HEK293 (cell line): Measurements from ENCODE around the gene TTBK1.
A peak's percentile ranks its signal among the peaks of the same experiment; 100 is the strongest.

Experiments used
- GLI4 ChIP-seq: fragments of 450-650 bp; formaldehyde crosslinking; IDR thresholded peaks from 2 replicates; pipeline ENCODE4 v1.5.1; 2016; ENCODE audit warnings: missing biosample characterization, missing genetic modification characterization
- HOXC10 ChIP-seq: sonication (generic); formaldehyde crosslinking; IDR thresholded peaks from 2 replicates; pipeline ENCODE4 v1.8.1; 2023; ENCODE audit warnings: mild to moderate bottlenecking, missing genetic modification reagents
- MYNN ChIP-seq: fragments of 450-650 bp; formaldehyde crosslinking; IDR thresholded peaks from 2 replicates; pipeline ENCODE4 v1.5.1; 2016; ENCODE audit warnings: missing biosample characterization, missing genetic modification characterization, borderline replicate concordance
- MZF1 ChIP-seq: fragments of 450-650 bp; formaldehyde crosslinking; IDR thresholded peaks from 2 replicates; pipeline ENCODE4 v1.5.1; 2017; ENCODE audit warnings: missing biosample characterization, missing genetic modification characterization, borderline replicate concordance
- RBAK ChIP-seq: fragments of 450-650 bp; formaldehyde crosslinking; IDR thresholded peaks from 2 replicates; pipeline ENCODE4 v1.5.1; 2016; ENCODE audit warnings: missing biosample characterization, missing genetic modification characterization
- SETDB1 ChIP-seq: IDR thresholded peaks from one replicate; pipeline ENCODE4 v1.6.1; 2017; ENCODE audit warnings: mild to moderate bottlenecking, low read length, moderate library complexity, mixed read lengths; ENCODE audit not compliant: insufficient read length
- SP7 ChIP-seq: fragments of 450-650 bp; formaldehyde crosslinking; IDR thresholded peaks from 2 replicates; pipeline ENCODE4 v1.5.1; 2016; ENCODE audit warnings: missing biosample characterization, missing genetic modification characterization
- TRIM28 ChIP-seq: IDR thresholded peaks from 2 replicates; pipeline ENCODE4 v1.6.1; 2011; ENCODE audit warnings: low read length, control low read depth, borderline replicate concordance
- ZBTB48 ChIP-seq: fragments of 450-650 bp; formaldehyde crosslinking; IDR thresholded peaks from 2 replicates; pipeline ENCODE4 v1.5.1; 2016; ENCODE audit warnings: missing biosample characterization, missing genetic modification characterization
- ZBTB7A ChIP-seq: fragments of 450-650 bp; formaldehyde crosslinking; IDR thresholded peaks from 2 replicates; pipeline ENCODE4 v1.5.1; 2016; ENCODE audit warnings: low read depth, missing biosample characterization, missing genetic modification characterization
- ZFHX2 ChIP-seq: fragments of 450-650 bp; formaldehyde crosslinking; conservative IDR thresholded peaks from 2 replicates; pipeline ENCODE4 v1.5.1; 2016; ENCODE audit warnings: missing biosample characterization, missing genetic modification characterization
- ZFP37 ChIP-seq: fragments of 450-650 bp; formaldehyde crosslinking; IDR thresholded peaks from 2 replicates; pipeline ENCODE4 v1.5.1; 2016; ENCODE audit warnings: missing biosample characterization, missing genetic modification characterization
- ZNF146 ChIP-seq: fragments of 450-650 bp; formaldehyde crosslinking; IDR thresholded peaks from 2 replicates; pipeline ENCODE4 v1.5.1; 2016; ENCODE audit warnings: missing biosample characterization, missing genetic modification characterization
- ZNF341 ChIP-seq: fragments of 450-650 bp; formaldehyde crosslinking; IDR thresholded peaks from 2 replicates; pipeline ENCODE4; 2016; ENCODE audit warnings: low read depth, missing biosample characterization, missing genetic modification characterization
- ZNF391 ChIP-seq: fragments of 450-650 bp; formaldehyde crosslinking; IDR thresholded peaks from 2 replicates; pipeline ENCODE4 v1.5.1; 2016; ENCODE audit warnings: low read depth, missing biosample characterization, missing genetic modification characterization, borderline replicate concordance
- ZNF394 ChIP-seq: fragments of 450-650 bp; formaldehyde crosslinking; IDR thresholded peaks from 2 replicates; pipeline ENCODE4 v1.5.1; 2016; ENCODE audit warnings: missing biosample characterization, missing genetic modification characterization, mild to moderate bottlenecking, moderate library complexity, borderline replicate concordance
- ZNF600 ChIP-seq: fragments of 450-650 bp; formaldehyde crosslinking; IDR thresholded peaks from 2 replicates; pipeline ENCODE4 v1.5.1; 2016; ENCODE audit warnings: missing biosample characterization, missing genetic modification characterization
- ZNF677 ChIP-seq: fragments of 450-650 bp; IDR thresholded peaks from 2 replicates; pipeline ENCODE4 v1.5.0; 2018; ENCODE audit warnings: missing biosample characterization, mild to moderate bottlenecking, missing genetic modification characterization, moderate library complexity
- ZNF768 ChIP-seq: fragments of 450-650 bp; formaldehyde crosslinking; IDR thresholded peaks from 2 replicates; pipeline ENCODE4 v1.5.1; 2018; ENCODE audit warnings: missing biosample characterization, mild to moderate bottlenecking, missing genetic modification characterization
- ZNF776 ChIP-seq: fragments of 450-650 bp; formaldehyde crosslinking; IDR thresholded peaks from 2 replicates; pipeline ENCODE4 v1.5.0; 2017; ENCODE audit warnings: missing biosample characterization, missing genetic modification characterization, borderline replicate concordance
- ZNF777 ChIP-seq: fragments of 450-650 bp; formaldehyde crosslinking; IDR thresholded peaks from 2 replicates; pipeline ENCODE4 v1.5.1; 2017; ENCODE audit warnings: missing biosample characterization, missing genetic modification characterization, borderline replicate concordance
- ZNF830 ChIP-seq: fragments of 450-650 bp; IDR thresholded peaks from 2 replicates; pipeline ENCODE4 v1.5.0; 2018; ENCODE audit warnings: missing biosample characterization, missing genetic modification characterization, low read depth, mild to moderate bottlenecking, moderate library complexity
- ZSCAN16 ChIP-seq: fragments of 450-650 bp; formaldehyde crosslinking; IDR thresholded peaks from 2 replicates; pipeline ENCODE4 v1.5.1; 2016; ENCODE audit warnings: missing biosample characterization, missing genetic modification characterization
- TF ChIP-seq, protein P1 (sequence below): fragments of 450-650 bp; formaldehyde crosslinking; IDR thresholded peaks from 2 replicates; pipeline ENCODE4 v1.5.1; 2016; ENCODE audit warnings: missing biosample characterization, missing genetic modification characterization
- TF ChIP-seq, protein P2 (sequence below): fragments of 450-650 bp; formaldehyde crosslinking; IDR thresholded peaks from 2 replicates; pipeline ENCODE4 v1.5.1; 2016; ENCODE audit warnings: missing biosample characterization, missing genetic modification characterization
- TF ChIP-seq, protein P3 (sequence below): fragments of 450-650 bp; formaldehyde crosslinking; IDR thresholded peaks from 2 replicates; pipeline ENCODE4 v1.5.1; 2016; ENCODE audit warnings: missing biosample characterization, missing genetic modification characterization
- TF ChIP-seq, protein P4 (sequence below): fragments of 450-650 bp; formaldehyde crosslinking; IDR thresholded peaks from 2 replicates; pipeline ENCODE4 v1.5.1; 2016; ENCODE audit warnings: missing biosample characterization, missing genetic modification characterization, low read depth
- TF ChIP-seq, protein P5 (sequence below): fragments of 450-650 bp; formaldehyde crosslinking; IDR thresholded peaks from 2 replicates; pipeline ENCODE4 v1.5.1; 2016; ENCODE audit warnings: missing biosample characterization, missing genetic modification characterization

TTBK1 gene

DNA sequence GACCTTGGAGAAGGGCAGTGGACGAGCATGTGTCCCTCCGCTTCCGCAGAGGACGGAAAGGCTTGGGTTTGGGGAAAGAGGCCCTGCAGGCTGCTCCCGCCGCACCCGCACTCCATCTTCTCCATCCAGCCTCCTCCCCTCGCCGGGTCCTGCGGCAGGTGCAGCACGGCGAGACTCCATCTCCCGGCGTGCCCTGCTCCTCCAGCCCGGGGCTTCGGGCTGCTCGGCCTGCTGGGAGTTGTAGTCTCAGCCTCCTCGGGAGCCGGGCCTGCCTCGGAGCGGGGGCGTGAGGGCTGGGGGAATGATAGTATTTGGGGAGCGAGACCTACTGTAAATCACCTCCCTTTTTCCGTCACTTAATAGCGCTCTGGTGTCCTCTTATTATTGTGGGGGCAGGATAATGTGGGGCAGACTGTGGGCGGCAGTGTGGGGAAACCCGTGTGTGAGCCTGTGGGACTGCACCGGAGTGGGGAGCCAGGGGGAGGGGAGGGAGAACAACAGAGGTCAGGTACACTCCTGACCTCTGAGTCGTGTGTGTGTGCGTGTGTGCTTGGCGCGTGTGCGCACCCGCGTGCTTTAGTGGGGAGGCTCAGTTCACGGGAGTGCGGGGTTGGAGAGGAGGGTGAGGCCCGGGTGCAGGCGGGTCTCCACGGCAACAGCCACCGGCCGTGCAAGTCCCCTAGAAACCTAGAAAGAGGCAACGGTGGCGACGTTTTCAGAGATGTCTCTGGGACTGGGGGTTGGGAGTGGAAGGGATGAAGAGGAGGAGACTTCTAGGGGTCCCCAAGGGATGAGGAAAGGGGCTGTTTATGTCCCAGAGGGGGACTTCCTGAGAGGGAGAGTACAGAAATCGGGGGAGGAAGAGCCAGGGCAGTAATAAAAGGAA is 4.1 kb downstream of the TTBK1 start (continued):
- TF ChIP-seq ZNF768 (tag by site-specific recombination): no peak
- TF ChIP-seq ZSCAN16 (tag by site-specific recombination): peak; percentile 98
- TF ChIP-seq RBAK: no peak
- TF ChIP-seq ZNF777 (tag by site-specific recombination): peak; percentile 64; the same call in 1 of the 2 replicates
- TF ChIP-seq ZNF830 (tag by site-specific recombination): no peak
- 0 out of 2 replicates have a peak, but pooled peaks have one; percentile 17 for TF ChIP-seq HOXC10 (CRISPR knock-in tag)
- TF ChIP-seq ZNF146 (tag by site-specific recombination): no peak
- peak; percentile 99 for TF ChIP-seq ZFHX2 (tag by site-specific recombination)
- TF ChIP-seq, protein P1, sequence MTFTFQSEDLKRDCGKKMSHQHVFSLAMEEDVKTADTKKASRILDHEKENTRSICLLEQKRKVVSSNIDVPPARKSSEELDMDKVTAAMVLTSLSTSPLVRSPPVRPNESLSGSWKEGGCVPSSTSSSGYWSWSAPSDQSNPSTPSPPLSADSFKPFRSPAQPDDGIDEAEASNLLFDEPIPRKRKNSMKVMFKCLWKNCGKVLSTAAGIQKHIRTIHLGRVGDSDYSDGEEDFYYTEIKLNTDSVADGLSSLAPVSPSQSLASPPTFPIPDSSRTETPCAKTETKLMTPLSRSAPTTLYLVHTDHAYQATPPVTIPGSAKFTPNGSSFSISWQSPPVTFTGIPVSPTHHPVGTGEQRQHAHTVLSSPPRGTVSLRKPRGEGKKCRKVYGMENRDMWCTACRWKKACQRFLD (tag by site-specific recombination): no peak
- TF ChIP-seq GLI4 (tag by site-specific recombination): 0 out of 2 replicates have a peak, but pooled peaks have one; percentile 63
- TF ChIP-seq MYNN: peak; percentile 47; the same call in 1 of the 2 replicates
- peak; percentile 42 for TF ChIP-seq SP7 (tag by site-specific recombination)
- peak; percentile 87 for TF ChIP-seq ZNF341 (tag by site-specific recombination)
- peak; percentile 55; the same call in 1 of the 2 replicates for TF ChIP-seq ZNF394
- peak; percentile 51; the same call in 1 of the 2 replicates for TF ChIP-seq ZBTB7A (tag by site-specific recombination)
- TF ChIP-seq, protein P2, sequence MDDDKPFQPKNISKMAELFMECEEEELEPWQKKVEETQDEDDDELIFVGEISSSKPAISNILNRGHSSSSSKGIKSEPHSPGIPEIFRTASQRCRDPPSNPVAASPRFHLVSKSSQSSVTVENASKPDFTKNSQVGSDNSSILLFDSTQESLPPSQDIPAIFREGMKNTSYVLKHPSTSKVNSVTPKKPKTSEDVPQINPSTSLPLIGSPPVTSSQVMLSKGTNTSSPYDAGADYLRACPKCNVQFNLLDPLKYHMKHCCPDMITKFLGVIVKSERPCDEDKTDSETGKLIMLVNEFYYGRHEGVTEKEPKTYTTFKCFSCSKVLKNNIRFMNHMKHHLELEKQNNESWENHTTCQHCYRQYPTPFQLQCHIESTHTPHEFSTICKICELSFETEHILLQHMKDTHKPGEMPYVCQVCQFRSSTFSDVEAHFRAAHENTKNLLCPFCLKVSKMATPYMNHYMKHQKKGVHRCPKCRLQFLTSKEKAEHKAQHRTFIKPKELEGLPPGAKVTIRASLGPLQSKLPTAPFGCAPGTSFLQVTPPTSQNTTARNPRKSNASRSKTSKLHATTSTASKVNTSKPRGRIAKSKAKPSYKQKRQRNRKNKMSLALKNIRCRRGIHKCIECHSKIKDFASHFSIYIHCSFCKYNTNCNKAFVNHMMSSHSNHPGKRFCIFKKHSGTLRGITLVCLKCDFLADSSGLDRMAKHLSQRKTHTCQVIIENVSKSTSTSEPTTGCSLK (tag by site-specific recombination): no peak
- TF ChIP-seq ZNF677: no peak
- TF ChIP-seq TRIM28: no peak; the same call in 1 of the 2 replicates
- no peak for TF ChIP-seq ZFP37 (tag by site-specific recombination)
- peak; percentile 22; the same call in 1 of the 2 replicates for TF ChIP-seq ZNF391 (tag by site-specific recombination)
- TF ChIP-seq ZBTB48 (tag by site-specific recombination): peak; percentile 56; the same call in 1 of the 2 replicates
- TF ChIP-seq, protein P3, sequence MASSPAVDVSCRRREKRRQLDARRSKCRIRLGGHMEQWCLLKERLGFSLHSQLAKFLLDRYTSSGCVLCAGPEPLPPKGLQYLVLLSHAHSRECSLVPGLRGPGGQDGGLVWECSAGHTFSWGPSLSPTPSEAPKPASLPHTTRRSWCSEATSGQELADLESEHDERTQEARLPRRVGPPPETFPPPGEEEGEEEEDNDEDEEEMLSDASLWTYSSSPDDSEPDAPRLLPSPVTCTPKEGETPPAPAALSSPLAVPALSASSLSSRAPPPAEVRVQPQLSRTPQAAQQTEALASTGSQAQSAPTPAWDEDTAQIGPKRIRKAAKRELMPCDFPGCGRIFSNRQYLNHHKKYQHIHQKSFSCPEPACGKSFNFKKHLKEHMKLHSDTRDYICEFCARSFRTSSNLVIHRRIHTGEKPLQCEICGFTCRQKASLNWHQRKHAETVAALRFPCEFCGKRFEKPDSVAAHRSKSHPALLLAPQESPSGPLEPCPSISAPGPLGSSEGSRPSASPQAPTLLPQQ (tag by site-specific recombination): peak; percentile 21; the same call in 1 of the 2 replicates
- peak; percentile 76 for TF ChIP-seq MZF1 (tag by site-specific recombination)
- no peak for TF ChIP-seq SETDB1
- TF ChIP-seq, protein P4, sequence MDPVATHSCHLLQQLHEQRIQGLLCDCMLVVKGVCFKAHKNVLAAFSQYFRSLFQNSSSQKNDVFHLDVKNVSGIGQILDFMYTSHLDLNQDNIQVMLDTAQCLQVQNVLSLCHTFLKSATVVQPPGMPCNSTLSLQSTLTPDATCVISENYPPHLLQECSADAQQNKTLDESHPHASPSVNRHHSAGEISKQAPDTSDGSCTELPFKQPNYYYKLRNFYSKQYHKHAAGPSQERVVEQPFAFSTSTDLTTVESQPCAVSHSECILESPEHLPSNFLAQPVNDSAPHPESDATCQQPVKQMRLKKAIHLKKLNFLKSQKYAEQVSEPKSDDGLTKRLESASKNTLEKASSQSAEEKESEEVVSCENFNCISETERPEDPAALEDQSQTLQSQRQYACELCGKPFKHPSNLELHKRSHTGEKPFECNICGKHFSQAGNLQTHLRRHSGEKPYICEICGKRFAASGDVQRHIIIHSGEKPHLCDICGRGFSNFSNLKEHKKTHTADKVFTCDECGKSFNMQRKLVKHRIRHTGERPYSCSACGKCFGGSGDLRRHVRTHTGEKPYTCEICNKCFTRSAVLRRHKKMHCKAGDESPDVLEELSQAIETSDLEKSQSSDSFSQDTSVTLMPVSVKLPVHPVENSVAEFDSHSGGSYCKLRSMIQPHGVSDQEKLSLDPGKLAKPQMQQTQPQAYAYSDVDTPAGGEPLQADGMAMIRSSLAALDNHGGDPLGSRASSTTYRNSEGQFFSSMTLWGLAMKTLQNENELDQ (tag by site-specific recombination): no peak
- peak; percentile 91 for TF ChIP-seq ZNF600 (tag by site-specific recombination)
- TF ChIP-seq, protein P5, sequence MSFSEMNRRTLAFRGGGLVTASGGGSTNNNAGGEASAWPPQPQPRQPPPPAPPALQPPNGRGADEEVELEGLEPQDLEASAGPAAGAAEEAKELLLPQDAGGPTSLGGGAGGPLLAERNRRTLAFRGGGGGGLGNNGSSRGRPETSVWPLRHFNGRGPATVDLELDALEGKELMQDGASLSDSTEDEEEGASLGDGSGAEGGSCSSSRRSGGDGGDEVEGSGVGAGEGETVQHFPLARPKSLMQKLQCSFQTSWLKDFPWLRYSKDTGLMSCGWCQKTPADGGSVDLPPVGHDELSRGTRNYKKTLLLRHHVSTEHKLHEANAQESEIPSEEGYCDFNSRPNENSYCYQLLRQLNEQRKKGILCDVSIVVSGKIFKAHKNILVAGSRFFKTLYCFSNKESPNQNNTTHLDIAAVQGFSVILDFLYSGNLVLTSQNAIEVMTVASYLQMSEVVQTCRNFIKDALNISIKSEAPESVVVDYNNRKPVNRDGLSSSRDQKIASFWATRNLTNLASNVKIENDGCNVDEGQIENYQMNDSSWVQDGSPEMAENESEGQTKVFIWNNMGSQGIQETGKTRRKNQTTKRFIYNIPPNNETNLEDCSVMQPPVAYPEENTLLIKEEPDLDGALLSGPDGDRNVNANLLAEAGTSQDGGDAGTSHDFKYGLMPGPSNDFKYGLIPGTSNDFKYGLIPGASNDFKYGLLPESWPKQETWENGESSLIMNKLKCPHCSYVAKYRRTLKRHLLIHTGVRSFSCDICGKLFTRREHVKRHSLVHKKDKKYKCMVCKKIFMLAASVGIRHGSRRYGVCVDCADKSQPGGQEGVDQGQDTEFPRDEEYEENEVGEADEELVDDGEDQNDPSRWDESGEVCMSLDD (tag by site-specific recombination): peak; percentile 90
- no peak for TF ChIP-seq ZNF776 (tag by site-specific recombination)
